ENCODE measurements around the gene SLC6A9. TPM values are rescaled to one million over a fixed set of nuclear protein-coding genes. Genes with fewer than 3 reads are reported as not detected.

The SLC6A9 gene
- total and polyA plus RNA-seq, 4 donors = 0.57 to 47.7 (median 3.6) TPM

DNA sequence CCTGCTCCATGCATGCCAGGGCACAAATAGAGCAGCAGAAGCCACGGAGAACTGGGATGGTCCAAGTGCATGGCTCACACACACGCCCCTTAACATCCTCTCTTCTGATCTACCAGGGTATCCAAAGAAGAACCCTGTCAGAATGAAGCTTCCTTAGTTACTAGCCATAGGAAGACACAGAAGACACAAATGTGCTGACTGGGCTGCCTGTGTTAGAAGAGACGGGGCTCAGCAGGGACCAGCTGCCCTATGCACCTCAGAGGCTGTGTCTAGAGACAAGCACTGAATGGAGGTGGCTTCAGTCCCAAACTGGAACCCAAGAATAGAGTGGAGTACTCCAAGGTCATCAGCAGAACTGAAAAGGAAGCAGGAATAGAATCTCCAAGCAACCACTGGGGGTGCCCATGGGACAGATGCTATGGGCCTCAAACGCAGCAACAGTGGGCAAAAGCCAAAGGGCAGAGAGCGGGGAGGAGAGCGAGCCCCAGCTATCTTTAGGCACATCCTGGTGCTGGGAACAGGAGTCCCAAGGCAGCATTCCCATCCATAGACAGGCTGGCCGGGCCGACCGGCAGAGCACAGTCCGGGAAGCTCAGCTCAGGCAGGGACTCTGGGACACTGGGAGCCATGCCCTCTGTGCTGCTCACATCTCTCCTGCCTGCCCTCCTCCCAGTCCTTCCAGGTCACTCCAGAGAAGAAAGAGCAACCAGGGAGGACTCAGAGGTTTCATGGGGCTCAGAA is 9.5 kb downstream of the SLC6A9 start:
- no peak overlapping the region for H3K27ac ChIP-seq (ENCODE audit: low read depth in 1 of 2, low read length in 2 of 2)
- H3K4me3 ChIP-seq (ENCODE audit: low read depth in 1 of 3, low read length in 3 of 3) = no peak overlapping the region
- H3K36me3 ChIP-seq (ENCODE audit: control insufficient read depth in 4 of 4, insufficient read depth in 3 of 4, low read depth in 1 of 4, low read length in 3 of 4) = no peaks in the 10 kb centered on the region
- no peaks in the 10 kb centered on the region for H3K9me3 ChIP-seq (ENCODE audit: control insufficient read depth in 4 of 4, low read length in 3 of 4)
- no peak for DNase-seq (ENCODE audit: low spot score)
- WGBS = 89% methylated on average over 10 of the region's 10 CpGs
- H3K4me1 ChIP-seq (ENCODE audit: control insufficient read depth in 4 of 4, insufficient read depth in 4 of 4, low read length in 3 of 4) = no peaks in the 10 kb centered on the region
- H3K27me3 ChIP-seq (ENCODE audit: control insufficient read depth in 4 of 4, insufficient read depth in 4 of 4, low read length in 3 of 4) = no peaks in the 10 kb centered on the region
- TF ChIP-seq, protein P1, sequence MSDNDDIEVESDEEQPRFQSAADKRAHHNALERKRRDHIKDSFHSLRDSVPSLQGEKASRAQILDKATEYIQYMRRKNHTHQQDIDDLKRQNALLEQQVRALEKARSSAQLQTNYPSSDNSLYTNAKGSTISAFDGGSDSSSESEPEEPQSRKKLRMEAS (IDR thresholded peaks at IDR 0.05) = no peak
- TF ChIP-seq, protein P2, sequence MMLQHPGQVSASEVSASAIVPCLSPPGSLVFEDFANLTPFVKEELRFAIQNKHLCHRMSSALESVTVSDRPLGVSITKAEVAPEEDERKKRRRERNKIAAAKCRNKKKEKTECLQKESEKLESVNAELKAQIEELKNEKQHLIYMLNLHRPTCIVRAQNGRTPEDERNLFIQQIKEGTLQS (IDR thresholded peaks at IDR 0.05) = no peak
- TF ChIP-seq, protein P3, sequence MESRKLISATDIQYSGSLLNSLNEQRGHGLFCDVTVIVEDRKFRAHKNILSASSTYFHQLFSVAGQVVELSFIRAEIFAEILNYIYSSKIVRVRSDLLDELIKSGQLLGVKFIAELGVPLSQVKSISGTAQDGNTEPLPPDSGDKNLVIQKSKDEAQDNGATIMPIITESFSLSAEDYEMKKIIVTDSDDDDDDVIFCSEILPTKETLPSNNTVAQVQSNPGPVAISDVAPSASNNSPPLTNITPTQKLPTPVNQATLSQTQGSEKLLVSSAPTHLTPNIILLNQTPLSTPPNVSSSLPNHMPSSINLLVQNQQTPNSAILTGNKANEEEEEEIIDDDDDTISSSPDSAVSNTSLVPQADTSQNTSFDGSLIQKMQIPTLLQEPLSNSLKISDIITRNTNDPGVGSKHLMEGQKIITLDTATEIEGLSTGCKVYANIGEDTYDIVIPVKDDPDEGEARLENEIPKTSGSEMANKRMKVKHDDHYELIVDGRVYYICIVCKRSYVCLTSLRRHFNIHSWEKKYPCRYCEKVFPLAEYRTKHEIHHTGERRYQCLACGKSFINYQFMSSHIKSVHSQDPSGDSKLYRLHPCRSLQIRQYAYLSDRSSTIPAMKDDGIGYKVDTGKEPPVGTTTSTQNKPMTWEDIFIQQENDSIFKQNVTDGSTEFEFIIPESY (IDR thresholded peaks at IDR 0.05) = no peak
- TF ChIP-seq YY1 (IDR thresholded peaks at IDR 0.05) = no peak
- TF ChIP-seq FOXA2 (IDR thresholded peaks at IDR 0.05) = no peak
- TF ChIP-seq HNF4G (IDR thresholded peaks at IDR 0.05) = no peak
- TF ChIP-seq JUND (IDR thresholded peaks at IDR 0.05) = no peak
- H3K9ac ChIP-seq (ENCODE audit: low read depth in 1 of 2, low read length in 2 of 2) = no peak overlapping the region

DNA sequence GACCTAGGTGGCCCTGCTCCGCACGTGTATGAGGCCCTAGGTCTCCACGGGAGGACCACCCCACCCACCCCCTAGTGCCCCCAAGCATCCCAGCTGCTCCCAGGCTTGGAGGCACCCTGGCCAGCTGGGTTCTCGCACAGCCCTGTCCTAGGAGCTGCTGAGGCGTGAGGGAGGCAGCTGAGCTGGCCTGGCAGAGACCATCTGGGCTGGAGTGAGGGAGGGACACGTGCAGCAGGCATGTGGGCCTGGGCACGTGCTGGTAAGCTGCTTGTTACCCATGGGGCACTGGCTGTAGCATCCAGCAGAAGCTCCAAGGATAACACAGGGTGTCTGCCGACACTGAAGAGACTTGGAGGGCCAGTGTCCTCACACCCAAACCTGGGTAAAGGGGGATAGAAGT is 10.1 kb downstream of the SLC6A9 start:
- H3K36me3 ChIP-seq (ENCODE audit: control insufficient read depth in 4 of 4, insufficient read depth in 3 of 4, low read depth in 1 of 4, low read length in 3 of 4) = no peaks in the 10 kb centered on the region
- H3K9ac ChIP-seq (ENCODE audit: low read depth in 1 of 2, low read length in 2 of 2) = no peak overlapping the region
- no peak overlapping the region for H3K27ac ChIP-seq (ENCODE audit: low read depth in 1 of 2, low read length in 2 of 2)
- H3K9me3 ChIP-seq (ENCODE audit: control insufficient read depth in 4 of 4, low read length in 3 of 4) = no peaks in the 10 kb centered on the region
- DNase-seq (ENCODE audit: low spot score) = no peak
- H3K4me1 ChIP-seq (ENCODE audit: control insufficient read depth in 4 of 4, insufficient read depth in 4 of 4, low read length in 3 of 4) = no peaks in the 10 kb centered on the region
- H3K4me3 ChIP-seq (ENCODE audit: low read depth in 1 of 3, low read length in 3 of 3) = no peak overlapping the region
- TF ChIP-seq FOXA2 (IDR thresholded peaks at IDR 0.05) (no peak), GABPA (IDR thresholded peaks at IDR 0.05 in 1 of 2, conservative IDR thresholded peaks at IDR 0.05 in 1 of 2) (no peak), SP1 (IDR thresholded peaks at IDR 0.05) (no peak), HNF4G (IDR thresholded peaks at IDR 0.05) (no peak), FOXA1 (IDR thresholded peaks at IDR 0.05) (no peak), JUND (IDR thresholded peaks at IDR 0.05) (no peak)
- TF ChIP-seq, protein P4, sequence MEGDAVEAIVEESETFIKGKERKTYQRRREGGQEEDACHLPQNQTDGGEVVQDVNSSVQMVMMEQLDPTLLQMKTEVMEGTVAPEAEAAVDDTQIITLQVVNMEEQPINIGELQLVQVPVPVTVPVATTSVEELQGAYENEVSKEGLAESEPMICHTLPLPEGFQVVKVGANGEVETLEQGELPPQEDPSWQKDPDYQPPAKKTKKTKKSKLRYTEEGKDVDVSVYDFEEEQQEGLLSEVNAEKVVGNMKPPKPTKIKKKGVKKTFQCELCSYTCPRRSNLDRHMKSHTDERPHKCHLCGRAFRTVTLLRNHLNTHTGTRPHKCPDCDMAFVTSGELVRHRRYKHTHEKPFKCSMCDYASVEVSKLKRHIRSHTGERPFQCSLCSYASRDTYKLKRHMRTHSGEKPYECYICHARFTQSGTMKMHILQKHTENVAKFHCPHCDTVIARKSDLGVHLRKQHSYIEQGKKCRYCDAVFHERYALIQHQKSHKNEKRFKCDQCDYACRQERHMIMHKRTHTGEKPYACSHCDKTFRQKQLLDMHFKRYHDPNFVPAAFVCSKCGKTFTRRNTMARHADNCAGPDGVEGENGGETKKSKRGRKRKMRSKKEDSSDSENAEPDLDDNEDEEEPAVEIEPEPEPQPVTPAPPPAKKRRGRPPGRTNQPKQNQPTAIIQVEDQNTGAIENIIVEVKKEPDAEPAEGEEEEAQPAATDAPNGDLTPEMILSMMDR (IDR thresholded peaks at IDR 0.05; ENCODE audit: low read depth, low read length, missing input control) = no peak
- TF ChIP-seq, protein P1 (IDR thresholded peaks at IDR 0.05) = no peak
- no peaks in the 10 kb centered on the region for H3K27me3 ChIP-seq (ENCODE audit: control insufficient read depth in 4 of 4, insufficient read depth in 4 of 4, low read length in 3 of 4)
- WGBS = 93% methylated on average over 8 of the region's 8 CpGs

DNA sequence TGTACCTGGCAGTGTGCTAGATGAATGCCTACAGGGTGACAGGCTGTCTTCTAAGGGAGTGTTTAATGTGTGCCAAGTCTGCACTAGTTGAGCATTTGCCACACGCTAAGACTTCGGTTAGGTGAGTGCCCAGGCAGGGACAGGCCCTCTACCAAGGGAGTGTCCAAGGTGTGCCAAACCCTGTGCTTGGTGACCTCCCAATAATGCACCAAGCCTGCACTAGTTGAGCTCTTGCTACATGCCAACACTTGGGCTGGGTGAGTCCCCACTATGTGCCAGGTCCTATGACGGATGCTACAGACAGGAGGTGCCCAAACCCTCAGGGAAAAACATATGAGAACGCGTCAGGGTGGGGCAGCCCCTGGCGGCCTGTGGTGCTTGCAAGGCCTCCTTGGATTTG is 10.8 kb downstream of the SLC6A9 start:
- Histone ChIP-seq H3K27me3 (ENCODE audit: control insufficient read depth in 4 of 4, insufficient read depth in 4 of 4, low read length in 3 of 4) (no peaks in the 10 kb centered on the region), H3K9me3 (ENCODE audit: control insufficient read depth in 4 of 4, low read length in 3 of 4) (no peaks in the 10 kb centered on the region), H3K9ac (ENCODE audit: low read depth in 1 of 2, low read length in 2 of 2) (no peak overlapping the region), H3K36me3 (ENCODE audit: control insufficient read depth in 4 of 4, insufficient read depth in 3 of 4, low read depth in 1 of 4, low read length in 3 of 4) (no peaks in the 10 kb centered on the region), H3K27ac (ENCODE audit: low read depth in 1 of 2, low read length in 2 of 2) (no peak overlapping the region), H3K4me3 (ENCODE audit: low read depth in 1 of 3, low read length in 3 of 3) (no peak overlapping the region), H3K4me1 (ENCODE audit: control insufficient read depth in 4 of 4, insufficient read depth in 4 of 4, low read length in 3 of 4) (no peaks in the 10 kb centered on the region)
- DNase-seq (ENCODE audit: low spot score) = no peak
- TF ChIP-seq FOXA2 (IDR thresholded peaks at IDR 0.05) = no peak
- TF ChIP-seq FOXA1 (IDR thresholded peaks at IDR 0.05) = no peak
- no peak for TF ChIP-seq YY1 (IDR thresholded peaks at IDR 0.05)
- TF ChIP-seq, protein P5, sequence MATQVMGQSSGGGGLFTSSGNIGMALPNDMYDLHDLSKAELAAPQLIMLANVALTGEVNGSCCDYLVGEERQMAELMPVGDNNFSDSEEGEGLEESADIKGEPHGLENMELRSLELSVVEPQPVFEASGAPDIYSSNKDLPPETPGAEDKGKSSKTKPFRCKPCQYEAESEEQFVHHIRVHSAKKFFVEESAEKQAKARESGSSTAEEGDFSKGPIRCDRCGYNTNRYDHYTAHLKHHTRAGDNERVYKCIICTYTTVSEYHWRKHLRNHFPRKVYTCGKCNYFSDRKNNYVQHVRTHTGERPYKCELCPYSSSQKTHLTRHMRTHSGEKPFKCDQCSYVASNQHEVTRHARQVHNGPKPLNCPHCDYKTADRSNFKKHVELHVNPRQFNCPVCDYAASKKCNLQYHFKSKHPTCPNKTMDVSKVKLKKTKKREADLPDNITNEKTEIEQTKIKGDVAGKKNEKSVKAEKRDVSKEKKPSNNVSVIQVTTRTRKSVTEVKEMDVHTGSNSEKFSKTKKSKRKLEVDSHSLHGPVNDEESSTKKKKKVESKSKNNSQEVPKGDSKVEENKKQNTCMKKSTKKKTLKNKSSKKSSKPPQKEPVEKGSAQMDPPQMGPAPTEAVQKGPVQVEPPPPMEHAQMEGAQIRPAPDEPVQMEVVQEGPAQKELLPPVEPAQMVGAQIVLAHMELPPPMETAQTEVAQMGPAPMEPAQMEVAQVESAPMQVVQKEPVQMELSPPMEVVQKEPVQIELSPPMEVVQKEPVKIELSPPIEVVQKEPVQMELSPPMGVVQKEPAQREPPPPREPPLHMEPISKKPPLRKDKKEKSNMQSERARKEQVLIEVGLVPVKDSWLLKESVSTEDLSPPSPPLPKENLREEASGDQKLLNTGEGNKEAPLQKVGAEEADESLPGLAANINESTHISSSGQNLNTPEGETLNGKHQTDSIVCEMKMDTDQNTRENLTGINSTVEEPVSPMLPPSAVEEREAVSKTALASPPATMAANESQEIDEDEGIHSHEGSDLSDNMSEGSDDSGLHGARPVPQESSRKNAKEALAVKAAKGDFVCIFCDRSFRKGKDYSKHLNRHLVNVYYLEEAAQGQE (IDR thresholded peaks at IDR 0.05) = no peak
- no peak for TF ChIP-seq RXRA (IDR thresholded peaks at IDR 0.05)
- no peak for TF ChIP-seq EGR1 (IDR thresholded peaks at IDR 0.05; ENCODE audit: low read depth in 2 of 2)
- TF ChIP-seq GABPA (IDR thresholded peaks at IDR 0.05 in 1 of 2, conservative IDR thresholded peaks at IDR 0.05 in 1 of 2) = no peak
- TF ChIP-seq, protein P1 (IDR thresholded peaks at IDR 0.05) = no peak
- 88% methylated on average over 6 of the region's 6 CpGs for WGBS

All from liver (tissue), 9 donors.